Measurements from ENCODE around the gene CELSR1.

- no peak for TF ChIP-seq POLR2A (IDR thresholded peaks at IDR 0.05; ENCODE audit: low read depth, low read length)
- no peak for TF ChIP-seq TAF1 (IDR thresholded peaks at IDR 0.05; ENCODE audit: borderline replicate concordance, low read depth, low read length)
These were observed 106.2 kb downstream of the CELSR1 start for GRCh38 chr22:46430961-46431838.

Measured in GM12892 (cell line).